HCT116 (cell line): ENCODE results near the gene C1orf146. TPM values are rescaled to one million over a fixed set of nuclear protein-coding genes. Genes with fewer than 3 reads are reported as not detected.

ENCODE experiments used
- ATAC-seq: fragments of 200-7000 bp; cut with Tn5 transposase; 2 replicates; pipeline ENCODE4 v1.9.1; 2020; ENCODE audit warnings: mild to moderate bottlenecking, moderate library complexity
- BruUV-seq: library from RNA; stranded (reverse); fragments of 400-500 nt; replicated peaks from 2 replicates; lab custom pipeline; 2021; lab: Mats Ljungman, UMichigan
- CTCF ChIA-PET: fragments of 300-600 bp; sonication (Branson Sonifier 250); formaldehyde crosslinking; loops from one replicate; lab custom pipeline; 2021; ENCODE audit warnings: antibody characterized with exemption; lab: Charles Lee
- POLR2A ChIA-PET: fragments of 300-600, 350-600 bp; sonication (Branson Sonifier 250); formaldehyde crosslinking; loops from one replicate; lab custom pipeline; 2021; ENCODE audit warnings: antibody characterized with exemption; lab: Charles Lee
- RAD21 ChIA-PET, 2 experiments: fragments of 300-600 bp; sonication (Branson Sonifier 250); formaldehyde crosslinking; loops; one replicate each; lab custom pipeline; 2023; ENCODE audit warnings: low total read pairs in 2 of 2; ENCODE audit not compliant: uncharacterized antibody in 2 of 2, unreplicated experiment in 2 of 2, low non-redundant PET in 1 of 2; lab: Charles Lee
- DNase-seq: peaks from one replicate; pipeline ENCODE4 v3.0.0-alpha.2; 2010; ENCODE audit warnings: low read depth, low spot score
- H2AFZ ChIP-seq: fragments of 200-600 bp; shearing (Covaris generic), sonication (generic); 2 replicates; pipeline ENCODE4 v1.6.1; 2017; ENCODE audit warnings: low read depth, mixed run types, mixed read lengths, antibody characterized with exemption, low read length; ENCODE audit not compliant: poor library complexity, severe bottlenecking
- H3K27ac ChIP-seq: 2 replicates; pipeline ENCODE4 v1.5.1; 2012; ENCODE audit warnings: low read depth, low read length
- H3K27me3 ChIP-seq: fragments of 200-600 bp; sonication (generic); 2 replicates; pipeline ENCODE4 v1.6.1; 2016; ENCODE audit warnings: mixed run types, low read length, mixed read lengths; ENCODE audit not compliant: insufficient read depth
- H3K36me3 ChIP-seq, 2 experiments: fragments of 200-500 bp in 1 of 2; fragments of 200-600 bp in 1 of 2; sonication (Bioruptor generic) in 1 of 2; sonication (generic) in 1 of 2; 2 replicates each; pipeline versions ENCODE4 v1.5.1 to v1.6.1; 2014 to 2016; ENCODE audit warnings: low read length in 2 of 2, inconsistent platforms in 1 of 2, mixed read lengths in 1 of 2, mixed run types in 1 of 2; ENCODE audit not compliant: insufficient read depth in 2 of 2, control insufficient read depth in 1 of 2
- H3K4me1 ChIP-seq, 2 experiments: fragments of 200-600 bp in 1 of 2; sonication (generic) in 1 of 2; 2 replicates each; pipeline versions ENCODE4 v1.5.1 to v1.6.1; 2012 to 2017; ENCODE audit warnings: low read length in 2 of 2, inconsistent platforms in 1 of 2, mild to moderate bottlenecking in 1 of 2, mixed read lengths in 1 of 2, mixed run types in 1 of 2, moderate library complexity in 1 of 2; ENCODE audit not compliant: insufficient read depth in 2 of 2, control insufficient read depth in 1 of 2
- H3K4me2 ChIP-seq: fragments of 200-600 bp; sonication (generic); 2 replicates; pipeline ENCODE4 v1.6.1; 2017; ENCODE audit warnings: mixed run types, low read length, mixed read lengths
- H3K4me3 ChIP-seq, 2 experiments: fragments of 200-600 bp in 1 of 2; sonication (generic) in 1 of 2; replicated peaks in 1 of 2; 2 replicates each; pipeline ENCODE4 v1.5.1; 2011 to 2016; ENCODE audit warnings: low read length in 2 of 2, control low read depth in 1 of 2, low read depth in 1 of 2, mild to moderate bottlenecking in 1 of 2, mixed read lengths in 1 of 2, mixed run types in 1 of 2
- H3K79me2 ChIP-seq: fragments of 200-600 bp; sonication (generic); 2 replicates; pipeline ENCODE4 v1.6.1; 2017; ENCODE audit warnings: mild to moderate bottlenecking, mixed run types, low read length, moderate library complexity, mixed read lengths; ENCODE audit not compliant: insufficient read depth
- H3K9ac ChIP-seq: fragments of 200-600 bp; sonication (generic); 2 replicates; pipeline ENCODE4 v1.6.1; 2016; ENCODE audit warnings: low read length, mixed read lengths
- H3K9me2 ChIP-seq: fragments of 200-600 bp; sonication (generic), shearing (Covaris generic); 2 replicates; pipeline ENCODE4 v1.6.1; 2017; ENCODE audit warnings: mixed run types, mild to moderate bottlenecking, moderate library complexity; ENCODE audit not compliant: insufficient read depth
- H3K9me3 ChIP-seq, 2 experiments: fragments of 200-500 bp in 1 of 2; fragments of 200-600 bp in 1 of 2; sonication (Bioruptor generic) in 1 of 2; sonication (generic) in 1 of 2; 2 replicates each; pipeline ENCODE4 v1.6.1; 2014 to 2017; ENCODE audit warnings: low read length in 2 of 2, mixed read lengths in 2 of 2, inconsistent platforms in 1 of 2, low read depth in 1 of 2, mild to moderate bottlenecking in 1 of 2, mixed run types in 1 of 2, moderate library complexity in 1 of 2; ENCODE audit not compliant: control insufficient read depth in 1 of 2, insufficient read depth in 1 of 2
- H4K20me1 ChIP-seq: fragments of 200-600 bp; sonication (generic), shearing (Covaris generic); 2 replicates; pipeline ENCODE4 v1.6.1; 2017; ENCODE audit warnings: mixed run types, mild to moderate bottlenecking, moderate library complexity; ENCODE audit not compliant: insufficient read depth
- CBX3 ChIP-seq: IDR thresholded peaks from 2 replicates; pipeline ENCODE4 v1.6.1; 2012; ENCODE audit warnings: low read depth
- EGR1 ChIP-seq: IDR thresholded peaks from 2 replicates; pipeline ENCODE4 v1.6.1; 2012; ENCODE audit warnings: low read depth
- EZH2 ChIP-seq: fragments of 200-600 bp; sonication (generic); IDR thresholded peaks from 2 replicates; pipeline ENCODE4 v1.6.1; 2017; ENCODE audit warnings: antibody characterized with exemption, mixed run types
- JUND ChIP-seq: IDR thresholded peaks from 2 replicates; pipeline ENCODE4 v1.6.1; 2012
- POLR2A ChIP-seq: IDR thresholded peaks from 2 replicates; pipeline ENCODE4 v1.7.0; 2011; ENCODE audit warnings: borderline replicate concordance; ENCODE audit not compliant: insufficient read depth, insufficient read length; ENCODE audit errors: extremely low read depth
- RAD21 ChIP-seq: IDR thresholded peaks from 2 replicates; pipeline ENCODE4 v1.6.1; 2012; ENCODE audit warnings: low read depth, mild to moderate bottlenecking
- SIN3A ChIP-seq: IDR thresholded peaks from 2 replicates; pipeline ENCODE4 v1.6.1; 2012; ENCODE audit warnings: low read depth
- SRF ChIP-seq: IDR thresholded peaks from 2 replicates; pipeline ENCODE4 v1.6.1; 2012; ENCODE audit warnings: low read depth
- YY1 ChIP-seq: IDR thresholded peaks from 2 replicates; pipeline ENCODE4 v1.6.1; 2011; ENCODE audit warnings: low read length, low read depth, moderate library complexity, mild to moderate bottlenecking; ENCODE audit not compliant: insufficient replicate concordance; ENCODE audit errors: extremely low read depth
- ZFX ChIP-seq: fragments of 450-650 bp; IDR thresholded peaks from 2 replicates; pipeline ENCODE4 v1.6.1; 2017
- ZNF274 ChIP-seq: fragments of 200-500 bp; sonication (Bioruptor generic); IDR thresholded peaks from 2 replicates; pipeline ENCODE4 v1.6.1; 2014; ENCODE audit warnings: mild to moderate bottlenecking, low read depth, low read length, inconsistent platforms
- intact Hi-C: fragments of 100-400 bp; cut with micrococcal nuclease; formaldehyde crosslinking; loops from 2 replicates; pipeline ENCODE4 v1.10.0; 2022
- total RNA-seq: library from RNA; stranded (reverse); gene quantifications from one replicate; pipeline ENCODE4 v1.2.1, GENCODE V29; 2021; ENCODE audit not compliant: unreplicated experiment
- TF ChIP-seq, protein P1 (sequence below): IDR thresholded peaks from 2 replicates; pipeline ENCODE4 v1.6.1; 2012
- TF ChIP-seq, protein P2 (sequence below): IDR thresholded peaks from 2 replicates; pipeline ENCODE4 v1.6.1; 2011; ENCODE audit warnings: mild to moderate bottlenecking, low read length, moderate library complexity; ENCODE audit not compliant: insufficient replicate concordance; ENCODE audit errors: extremely low read depth
- TF ChIP-seq, protein P3 (sequence below): IDR thresholded peaks from 2 replicates; pipeline ENCODE4 v1.6.1; 2012; ENCODE audit warnings: low read depth
- TF ChIP-seq, protein P4 (sequence below), 3 experiments: fragments of 200-600 bp in 1 of 3; sonication (generic) in 1 of 3; IDR thresholded peaks in 2 of 3; conservative IDR thresholded peaks in 1 of 3; 2 replicates each; pipeline ENCODE4 v1.5.1; 2012 to 2017; ENCODE audit warnings: low read depth in 2 of 3, low read length in 2 of 3, antibody characterized with exemption in 1 of 3, borderline replicate concordance in 1 of 3, control low read depth in 1 of 3, mild to moderate bottlenecking in 1 of 3, mixed read lengths in 1 of 3, mixed run types in 1 of 3, moderate library complexity in 1 of 3; ENCODE audit not compliant: insufficient read depth in 1 of 3

C1orf146 gene
- total RNA-seq, 1 experiment from 2014 or later: not detected

DNA sequence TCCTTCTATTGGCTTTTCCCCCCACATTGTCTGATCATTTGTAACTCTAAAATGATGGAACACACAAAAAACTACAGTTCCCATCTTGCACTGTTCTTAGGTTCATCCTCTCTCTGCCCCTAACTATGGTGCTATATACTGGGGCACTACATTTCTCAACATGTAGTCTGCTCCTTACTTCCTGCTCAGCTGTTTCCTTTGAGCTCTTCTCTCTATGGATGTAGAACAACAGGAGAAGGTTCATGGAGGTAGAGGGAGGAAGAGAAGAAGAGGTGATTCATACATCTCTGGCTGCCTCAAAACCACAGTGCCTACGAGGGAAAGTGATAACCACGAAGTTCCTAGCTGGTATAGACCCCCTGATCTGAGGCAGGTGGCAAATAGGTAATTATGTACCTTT, 7.0 kb upstream of the C1orf146 start:
- BruUV-seq: no TSS peak
- Histone ChIP-seq H3K27ac (no peak overlapping the region), H3K27me3 (no peaks in the 10 kb centered on the region), H3K4me1 (no peaks in the 10 kb centered on the region), H3K4me3 (no peak overlapping the region), H3K9ac (no peak overlapping the region), H2AFZ (no peak overlapping the region), H3K36me3 (no peaks in the 10 kb centered on the region), H4K20me1 (no peaks in the 10 kb centered on the region), H3K9me2 (no peaks in the 10 kb centered on the region), H3K79me2 (no peaks in the 10 kb centered on the region), H3K9me3 (no peaks in the 10 kb centered on the region), H3K4me2 (no peak overlapping the region)
- intact Hi-C loops: no loop called here
- ChIA-PET RAD21 (no interaction called here), POLR2A (no interaction called here), CTCF (no interaction called here)
- no peak for TF ChIP-seq SIN3A
- TF ChIP-seq, protein P1, sequence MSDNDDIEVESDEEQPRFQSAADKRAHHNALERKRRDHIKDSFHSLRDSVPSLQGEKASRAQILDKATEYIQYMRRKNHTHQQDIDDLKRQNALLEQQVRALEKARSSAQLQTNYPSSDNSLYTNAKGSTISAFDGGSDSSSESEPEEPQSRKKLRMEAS: no peak
- TF ChIP-seq CBX3: no peak
- TF ChIP-seq, protein P2, sequence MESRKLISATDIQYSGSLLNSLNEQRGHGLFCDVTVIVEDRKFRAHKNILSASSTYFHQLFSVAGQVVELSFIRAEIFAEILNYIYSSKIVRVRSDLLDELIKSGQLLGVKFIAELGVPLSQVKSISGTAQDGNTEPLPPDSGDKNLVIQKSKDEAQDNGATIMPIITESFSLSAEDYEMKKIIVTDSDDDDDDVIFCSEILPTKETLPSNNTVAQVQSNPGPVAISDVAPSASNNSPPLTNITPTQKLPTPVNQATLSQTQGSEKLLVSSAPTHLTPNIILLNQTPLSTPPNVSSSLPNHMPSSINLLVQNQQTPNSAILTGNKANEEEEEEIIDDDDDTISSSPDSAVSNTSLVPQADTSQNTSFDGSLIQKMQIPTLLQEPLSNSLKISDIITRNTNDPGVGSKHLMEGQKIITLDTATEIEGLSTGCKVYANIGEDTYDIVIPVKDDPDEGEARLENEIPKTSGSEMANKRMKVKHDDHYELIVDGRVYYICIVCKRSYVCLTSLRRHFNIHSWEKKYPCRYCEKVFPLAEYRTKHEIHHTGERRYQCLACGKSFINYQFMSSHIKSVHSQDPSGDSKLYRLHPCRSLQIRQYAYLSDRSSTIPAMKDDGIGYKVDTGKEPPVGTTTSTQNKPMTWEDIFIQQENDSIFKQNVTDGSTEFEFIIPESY: no peak
- no peak for TF ChIP-seq JUND
- TF ChIP-seq POLR2A: no peak
- TF ChIP-seq YY1: no peak
- TF ChIP-seq ZFX: no peak
- TF ChIP-seq, protein P3, sequence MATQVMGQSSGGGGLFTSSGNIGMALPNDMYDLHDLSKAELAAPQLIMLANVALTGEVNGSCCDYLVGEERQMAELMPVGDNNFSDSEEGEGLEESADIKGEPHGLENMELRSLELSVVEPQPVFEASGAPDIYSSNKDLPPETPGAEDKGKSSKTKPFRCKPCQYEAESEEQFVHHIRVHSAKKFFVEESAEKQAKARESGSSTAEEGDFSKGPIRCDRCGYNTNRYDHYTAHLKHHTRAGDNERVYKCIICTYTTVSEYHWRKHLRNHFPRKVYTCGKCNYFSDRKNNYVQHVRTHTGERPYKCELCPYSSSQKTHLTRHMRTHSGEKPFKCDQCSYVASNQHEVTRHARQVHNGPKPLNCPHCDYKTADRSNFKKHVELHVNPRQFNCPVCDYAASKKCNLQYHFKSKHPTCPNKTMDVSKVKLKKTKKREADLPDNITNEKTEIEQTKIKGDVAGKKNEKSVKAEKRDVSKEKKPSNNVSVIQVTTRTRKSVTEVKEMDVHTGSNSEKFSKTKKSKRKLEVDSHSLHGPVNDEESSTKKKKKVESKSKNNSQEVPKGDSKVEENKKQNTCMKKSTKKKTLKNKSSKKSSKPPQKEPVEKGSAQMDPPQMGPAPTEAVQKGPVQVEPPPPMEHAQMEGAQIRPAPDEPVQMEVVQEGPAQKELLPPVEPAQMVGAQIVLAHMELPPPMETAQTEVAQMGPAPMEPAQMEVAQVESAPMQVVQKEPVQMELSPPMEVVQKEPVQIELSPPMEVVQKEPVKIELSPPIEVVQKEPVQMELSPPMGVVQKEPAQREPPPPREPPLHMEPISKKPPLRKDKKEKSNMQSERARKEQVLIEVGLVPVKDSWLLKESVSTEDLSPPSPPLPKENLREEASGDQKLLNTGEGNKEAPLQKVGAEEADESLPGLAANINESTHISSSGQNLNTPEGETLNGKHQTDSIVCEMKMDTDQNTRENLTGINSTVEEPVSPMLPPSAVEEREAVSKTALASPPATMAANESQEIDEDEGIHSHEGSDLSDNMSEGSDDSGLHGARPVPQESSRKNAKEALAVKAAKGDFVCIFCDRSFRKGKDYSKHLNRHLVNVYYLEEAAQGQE: no peak
- TF ChIP-seq EZH2: no peak
- TF ChIP-seq ZNF274: no peak
- no peak for TF ChIP-seq EGR1
- TF ChIP-seq SRF: no peak
- TF ChIP-seq, protein P4, sequence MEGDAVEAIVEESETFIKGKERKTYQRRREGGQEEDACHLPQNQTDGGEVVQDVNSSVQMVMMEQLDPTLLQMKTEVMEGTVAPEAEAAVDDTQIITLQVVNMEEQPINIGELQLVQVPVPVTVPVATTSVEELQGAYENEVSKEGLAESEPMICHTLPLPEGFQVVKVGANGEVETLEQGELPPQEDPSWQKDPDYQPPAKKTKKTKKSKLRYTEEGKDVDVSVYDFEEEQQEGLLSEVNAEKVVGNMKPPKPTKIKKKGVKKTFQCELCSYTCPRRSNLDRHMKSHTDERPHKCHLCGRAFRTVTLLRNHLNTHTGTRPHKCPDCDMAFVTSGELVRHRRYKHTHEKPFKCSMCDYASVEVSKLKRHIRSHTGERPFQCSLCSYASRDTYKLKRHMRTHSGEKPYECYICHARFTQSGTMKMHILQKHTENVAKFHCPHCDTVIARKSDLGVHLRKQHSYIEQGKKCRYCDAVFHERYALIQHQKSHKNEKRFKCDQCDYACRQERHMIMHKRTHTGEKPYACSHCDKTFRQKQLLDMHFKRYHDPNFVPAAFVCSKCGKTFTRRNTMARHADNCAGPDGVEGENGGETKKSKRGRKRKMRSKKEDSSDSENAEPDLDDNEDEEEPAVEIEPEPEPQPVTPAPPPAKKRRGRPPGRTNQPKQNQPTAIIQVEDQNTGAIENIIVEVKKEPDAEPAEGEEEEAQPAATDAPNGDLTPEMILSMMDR (IDR thresholded peaks at IDR 0.05 in 2 of 3, conservative IDR thresholded peaks at IDR 0.05 in 1 of 3; ENCODE audit: borderline replicate concordance in 1 of 3, insufficient read depth in 1 of 3, low read depth in 2 of 3, low read length in 2 of 3): no peak
- TF ChIP-seq RAD21: no peak
- ATAC-seq (no peak), DNase-seq (no peak)
